GM23338 (cell line): Measurements from ENCODE around the gene CAPZA1. TPM values are rescaled to one million over a fixed set of nuclear protein-coding genes. Genes with fewer than 3 reads are reported as not detected.

ENCODE experiments used
- ATAC-seq: fragments of 200-7000 bp; cut with Tn5 transposase; 3 replicates; pipeline ENCODE4 v1.9.1; 2020
- DNase-seq: peaks from one replicate; pipeline ENCODE4 v3.0.0-alpha.2; 2015; ENCODE audit warnings: low spot score
- H2AFZ ChIP-seq: fragments of 200-600 bp; sonication (generic); 2 replicates; pipeline ENCODE4 v1.8.0; 2016; ENCODE audit warnings: antibody characterized with exemption, mild to moderate bottlenecking, moderate library complexity
- H3F3A ChIP-seq: fragments of 200-600 bp; sonication (generic); replicated peaks from 2 replicates; pipeline ENCODE4 v1.8.0; 2017; ENCODE audit warnings: antibody characterized with exemption, mixed run types, low read depth
- H3K27ac ChIP-seq: fragments of 200-600 bp; sonication (generic); 2 replicates; pipeline ENCODE4 v1.6.1; 2016; ENCODE audit warnings: low read depth
- H3K27me3 ChIP-seq: fragments of 200-600 bp; sonication (generic); 2 replicates; pipeline ENCODE4 v1.8.0; 2016; ENCODE audit warnings: mild to moderate bottlenecking, mixed run types, moderate library complexity; ENCODE audit not compliant: insufficient read depth
- H3K36me3 ChIP-seq: fragments of 200-600 bp; sonication (generic); 2 replicates; pipeline ENCODE4 v1.8.0; 2016; ENCODE audit warnings: mild to moderate bottlenecking; ENCODE audit not compliant: insufficient read depth
- H3K4me1 ChIP-seq: fragments of 200-600 bp; sonication (generic); 2 replicates; pipeline ENCODE4 v1.8.0; 2016; ENCODE audit warnings: mild to moderate bottlenecking, moderate library complexity; ENCODE audit not compliant: insufficient read depth
- H3K4me2 ChIP-seq: fragments of 200-600 bp; sonication (generic); 2 replicates; pipeline ENCODE4 v1.7.1; 2017; ENCODE audit warnings: mixed run types
- H3K4me3 ChIP-seq: fragments of 200-600 bp; sonication (generic); 2 replicates; pipeline ENCODE4 v1.6.1; 2016; ENCODE audit warnings: mixed run types
- H3K79me2 ChIP-seq: fragments of 200-600 bp; sonication (generic); replicated peaks from 2 replicates; pipeline ENCODE4 v1.8.0; 2017; ENCODE audit warnings: mild to moderate bottlenecking; ENCODE audit not compliant: insufficient read depth
- H3K9me2 ChIP-seq: fragments of 200-600 bp; sonication (generic); 2 replicates; pipeline ENCODE4 v1.8.0; 2017; ENCODE audit not compliant: insufficient read depth
- H4K20me1 ChIP-seq: fragments of 200-600 bp; sonication (generic); replicated peaks from 2 replicates; pipeline ENCODE4 v1.8.0; 2017; ENCODE audit warnings: mild to moderate bottlenecking; ENCODE audit not compliant: insufficient read depth
- H3K27ac Mint-ChIP-seq: 2 replicates; pipeline ENCODE4 v1.8.0; 2020; ENCODE audit warnings: inconsistent platforms, mild to moderate bottlenecking, moderate library complexity, mixed read lengths
- H3K27me3 Mint-ChIP-seq: 3 replicates; pipeline ENCODE4 v1.8.0; 2022; ENCODE audit warnings: low read depth, mild to moderate bottlenecking, moderate library complexity, mixed read lengths, inconsistent platforms; ENCODE audit not compliant: insufficient read depth, poor library complexity
- H3K36me3 Mint-ChIP-seq: 3 replicates; pipeline ENCODE4 v1.8.0; 2021; ENCODE audit warnings: low read depth, mild to moderate bottlenecking, inconsistent platforms, moderate library complexity, mixed read lengths
- H3K4me1 Mint-ChIP-seq: 3 replicates; pipeline ENCODE4 v1.8.0; 2020; ENCODE audit warnings: mild to moderate bottlenecking, inconsistent platforms, mixed read lengths
- H3K4me3 Mint-ChIP-seq: 3 replicates; pipeline ENCODE4 v1.8.0; 2021; ENCODE audit warnings: moderate library complexity, mild to moderate bottlenecking, inconsistent platforms, mixed read lengths
- H3K9me3 Mint-ChIP-seq: 3 replicates; pipeline ENCODE4 v1.8.0; 2020; ENCODE audit warnings: moderate library complexity, mild to moderate bottlenecking, inconsistent platforms, mixed read lengths
- CREB1 ChIP-seq: fragments of 250-450 bp; sonication (Bioruptor Pico); IDR thresholded peaks from 2 replicates; pipeline ENCODE4 v1.5.0; 2020; ENCODE audit warnings: low read depth, mild to moderate bottlenecking, moderate library complexity
- CTCF ChIP-seq, 2 experiments: fragments of 200-600 bp in 1 of 2; sonication (generic) in 1 of 2; conservative IDR thresholded peaks; 2 replicates each; pipeline versions ENCODE4 v1.5.1 to v1.6.1; 2016 to 2017; ENCODE audit warnings: antibody characterized with exemption in 2 of 2, low read depth in 2 of 2, mild to moderate bottlenecking in 2 of 2, moderate library complexity in 1 of 2
- ETS1 ChIP-seq: IDR thresholded peaks from 2 replicates; pipeline ENCODE4 v1.6.1; 2016; ENCODE audit warnings: antibody characterized with exemption
- EZH2 ChIP-seq: fragments of 200-600 bp; sonication (generic); IDR thresholded peaks from one replicate; pipeline ENCODE4 v1.8.0; 2017; ENCODE audit warnings: antibody characterized with exemption, mild to moderate bottlenecking, low read depth; ENCODE audit not compliant: unreplicated experiment
- EZH2phosphoT487 ChIP-seq: fragments of 200-600 bp; sonication (generic); IDR thresholded peaks from one replicate; pipeline ENCODE4 v1.8.1; 2018; ENCODE audit warnings: antibody characterized with exemption; ENCODE audit not compliant: unreplicated experiment
- JUNB ChIP-seq: IDR thresholded peaks from one replicate; pipeline ENCODE4 v1.6.1; 2016; ENCODE audit warnings: antibody characterized with exemption; ENCODE audit not compliant: unreplicated experiment
- NANOG ChIP-seq: IDR thresholded peaks from 2 replicates; pipeline ENCODE4 v1.6.1; 2016; ENCODE audit warnings: antibody characterized with exemption, borderline replicate concordance
- POLR2AphosphoS5 ChIP-seq: IDR thresholded peaks from 2 replicates; pipeline ENCODE4 v1.6.1; 2016; ENCODE audit warnings: antibody characterized with exemption, low read depth
- STAT1 ChIP-seq: IDR thresholded peaks from one replicate; pipeline ENCODE4 v1.6.1; 2016; ENCODE audit warnings: antibody characterized with exemption; ENCODE audit not compliant: unreplicated experiment
- ZNF114 ChIP-seq: fragments of 250-450 bp; sonication (Bioruptor Pico); IDR thresholded peaks from 2 replicates; pipeline ENCODE4 v1.5.0; 2020; ENCODE audit warnings: mild to moderate bottlenecking, moderate library complexity
- ZNF331 ChIP-seq: fragments of 250-450 bp; sonication (Bioruptor Pico); IDR thresholded peaks from 2 replicates; pipeline ENCODE4 v1.5.0; 2020; ENCODE audit warnings: low read depth, mild to moderate bottlenecking, moderate library complexity
- ZNF462 ChIP-seq: fragments of 250-450 bp; sonication (Bioruptor Pico); IDR thresholded peaks from 2 replicates; pipeline ENCODE4 v1.5.0; 2020; ENCODE audit warnings: mild to moderate bottlenecking, moderate library complexity
- polyA plus RNA-seq: library from polyadenylated mRNA; unstranded; fragments of >200 nt; fragmentation: Nextera tagmentation; extraction: Ambion mirVana; gene quantifications from 2 replicates; pipeline ENCODE4 v1.2.1, GENCODE V29; 2016
- total RNA-seq: library from RNA; depleted of rRNA; stranded (reverse); fragments of >200 nt; shearing (Covaris generic); gene quantifications from 2 replicates; pipeline ENCODE4 v1.2.3, GENCODE V29; 2014
- TF ChIP-seq, protein P1 (sequence below): IDR thresholded peaks from one replicate; pipeline ENCODE4 v1.6.1; 2018; ENCODE audit warnings: antibody characterized with exemption; ENCODE audit not compliant: unreplicated experiment

The CAPZA1 gene
- total and polyA plus RNA-seq, 2 experiments from 2014 or later, result 147 to 182 TPM

DNA sequence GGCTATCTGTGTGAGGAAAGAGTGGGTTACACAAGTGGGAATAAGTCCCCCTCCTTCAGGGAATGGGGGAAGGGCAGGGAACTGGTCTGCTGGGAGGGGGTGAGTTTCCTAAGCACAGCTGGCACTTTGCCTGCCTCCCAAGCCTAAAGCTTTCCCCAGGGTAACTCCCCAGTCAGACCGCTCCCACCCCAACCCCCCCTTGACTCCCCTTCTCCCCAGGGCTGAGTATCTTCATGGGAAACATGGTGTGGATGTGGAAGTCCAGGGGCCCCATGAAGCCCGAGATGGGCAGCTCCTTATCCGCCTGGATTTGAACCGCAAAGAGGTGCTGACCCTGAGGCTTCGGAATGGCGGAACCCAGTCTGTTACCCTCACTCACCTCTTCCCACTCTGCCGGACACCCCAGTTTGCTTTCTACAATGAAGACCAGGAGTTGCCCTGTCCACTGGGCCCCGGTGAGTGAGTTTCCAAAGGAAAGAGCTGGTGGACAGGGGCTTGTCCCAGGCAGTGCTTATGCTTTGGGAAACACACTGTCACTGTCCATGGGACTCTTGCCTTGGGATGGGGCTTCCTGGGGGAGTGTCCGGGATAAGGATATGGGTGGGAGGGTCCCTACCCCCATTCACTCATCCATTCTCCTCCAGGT lies 69.7 kb downstream of the CAPZA1 start:
- peaks cover 5% of the 10 kb centered on the region; the same call in 1 of the 2 replicates for H4K20me1 ChIP-seq
- H3K36me3 Mint-ChIP-seq, result peaks cover 28% of the 10 kb centered on the region

More for the DNA sequence above, 69.7 kb downstream of the CAPZA1 start:
- Mint-ChIP-seq H3K27me3 (peaks cover 2% of the 10 kb centered on the region), H3K9me3 (no peaks in the 10 kb centered on the region), H3K4me3 (no peak overlapping the region), H3K27ac (no peak overlapping the region), H3K4me1 (peaks cover 26% of the 10 kb centered on the region)
- no peak overlapping the region for H2AFZ ChIP-seq
- H3K4me3 ChIP-seq, result no peak overlapping the region
- no peak overlapping the region for H3K4me2 ChIP-seq
- ATAC-seq (no peak), DNase-seq (no peak)
- no peaks in the 10 kb centered on the region for H3K27me3 ChIP-seq
- H3K79me2 ChIP-seq, result peaks cover 9% of the 10 kb centered on the region; the same call in 1 of the 2 replicates
- no peaks in the 10 kb centered on the region; the same call in none of the 2 replicates for H3K4me1 ChIP-seq
- no peaks in the 10 kb centered on the region for H3F3A ChIP-seq
- TF ChIP-seq POLR2AphosphoS5 (no peak), STAT1 (no peak), ZNF114 (CRISPR knock-in tag) (no peak), CREB1 (CRISPR knock-in tag) (no peak), EZH2phosphoT487 (no peak), ETS1 (no peak), ZNF462 (CRISPR knock-in tag) (no peak), NANOG (no peak), EZH2 (no peak), ZNF331 (CRISPR knock-in tag) (no peak), JUNB (no peak), CTCF (conservative IDR thresholded peaks at IDR 0.05; ENCODE audit: low read depth in 2 of 2) (no peak)
- TF ChIP-seq, protein P1, sequence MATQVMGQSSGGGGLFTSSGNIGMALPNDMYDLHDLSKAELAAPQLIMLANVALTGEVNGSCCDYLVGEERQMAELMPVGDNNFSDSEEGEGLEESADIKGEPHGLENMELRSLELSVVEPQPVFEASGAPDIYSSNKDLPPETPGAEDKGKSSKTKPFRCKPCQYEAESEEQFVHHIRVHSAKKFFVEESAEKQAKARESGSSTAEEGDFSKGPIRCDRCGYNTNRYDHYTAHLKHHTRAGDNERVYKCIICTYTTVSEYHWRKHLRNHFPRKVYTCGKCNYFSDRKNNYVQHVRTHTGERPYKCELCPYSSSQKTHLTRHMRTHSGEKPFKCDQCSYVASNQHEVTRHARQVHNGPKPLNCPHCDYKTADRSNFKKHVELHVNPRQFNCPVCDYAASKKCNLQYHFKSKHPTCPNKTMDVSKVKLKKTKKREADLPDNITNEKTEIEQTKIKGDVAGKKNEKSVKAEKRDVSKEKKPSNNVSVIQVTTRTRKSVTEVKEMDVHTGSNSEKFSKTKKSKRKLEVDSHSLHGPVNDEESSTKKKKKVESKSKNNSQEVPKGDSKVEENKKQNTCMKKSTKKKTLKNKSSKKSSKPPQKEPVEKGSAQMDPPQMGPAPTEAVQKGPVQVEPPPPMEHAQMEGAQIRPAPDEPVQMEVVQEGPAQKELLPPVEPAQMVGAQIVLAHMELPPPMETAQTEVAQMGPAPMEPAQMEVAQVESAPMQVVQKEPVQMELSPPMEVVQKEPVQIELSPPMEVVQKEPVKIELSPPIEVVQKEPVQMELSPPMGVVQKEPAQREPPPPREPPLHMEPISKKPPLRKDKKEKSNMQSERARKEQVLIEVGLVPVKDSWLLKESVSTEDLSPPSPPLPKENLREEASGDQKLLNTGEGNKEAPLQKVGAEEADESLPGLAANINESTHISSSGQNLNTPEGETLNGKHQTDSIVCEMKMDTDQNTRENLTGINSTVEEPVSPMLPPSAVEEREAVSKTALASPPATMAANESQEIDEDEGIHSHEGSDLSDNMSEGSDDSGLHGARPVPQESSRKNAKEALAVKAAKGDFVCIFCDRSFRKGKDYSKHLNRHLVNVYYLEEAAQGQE, result no peak
- no peaks in the 10 kb centered on the region; the same call in 1 of the 2 replicates for H3K36me3 ChIP-seq
- H3K27ac ChIP-seq, result no peak overlapping the region
- no peaks in the 10 kb centered on the region for H3K9me2 ChIP-seq
